Thyroid gland (tissue), 4 donors: ENCODE results near the gene TOP2A. TPM values are rescaled to one million over a fixed set of nuclear protein-coding genes. Genes with fewer than 3 reads are reported as not detected.

ENCODE experiments used
- DNase-seq, 2 donors: peaks; one replicate each; pipeline ENCODE4 v3.0.0-alpha.2; 2019
- H3K27ac ChIP-seq, 3 donors: fragments of 200-600 bp; sonication (generic); 1 replicate in 2 of 3; 2 replicates in 1 of 3; pipeline ENCODE4 v1.5.1; 2016 to 2019; ENCODE audit warnings: mild to moderate bottlenecking in 1 of 3, moderate library complexity in 1 of 3
- H3K27me3 ChIP-seq: fragments of 200-600 bp; sonication (generic); one replicate; pipeline ENCODE4 v1.5.1; 2019
- H3K36me3 ChIP-seq, 2 donors: fragments of 200-600 bp; sonication (generic); one replicate each; pipeline ENCODE4 v1.5.1; 2016 to 2019
- H3K4me1 ChIP-seq, 2 donors: fragments of 200-600 bp; sonication (generic); one replicate each; pipeline ENCODE4 v1.5.1; 2017 to 2019
- H3K4me3 ChIP-seq, 3 donors: fragments of 200-600 bp; sonication (generic); replicated peaks in 1 of 3; 1 replicate in 2 of 3; 2 replicates in 1 of 3; pipeline ENCODE4 v1.5.1; 2016; ENCODE audit warnings: mild to moderate bottlenecking in 1 of 3
- H3K9me3 ChIP-seq: fragments of 200-600 bp; sonication (generic); one replicate; pipeline ENCODE4 v1.5.1; 2017
- CTCF ChIP-seq, 6 experiments: fragments of 200-600 bp in 3 of 6; fragments of 450-650 bp in 3 of 6; sonication (generic) in 3 of 6; IDR thresholded peaks; one replicate each; pipeline ENCODE4 v1.5.1; 2016 to 2019; ENCODE audit warnings: antibody characterized with exemption in 6 of 6, mild to moderate bottlenecking in 2 of 6, inconsistent platforms in 1 of 6, moderate library complexity in 1 of 6
- POLR2A ChIP-seq, 2 donors: fragments of 450-650 bp; IDR thresholded peaks; one replicate each; pipeline ENCODE4 v1.6.1; 2017; ENCODE audit warnings: antibody characterized with exemption in 2 of 2, mild to moderate bottlenecking in 2 of 2, moderate library complexity in 1 of 2
- WGBS, 2 donors: methylation state at CpG; one replicate each; pipeline ENCODE4 v1.1.5; 2017; 5-methylcytosine and 5-hydroxymethylcytosine counted together
- intact Hi-C: fragments of 100-400 bp; cut with DNase I; formaldehyde crosslinking; loops from one replicate; pipeline ENCODE4 v1.15.1; 2023
- total RNA-seq, 4 donors: library from RNA; depleted of rRNA; stranded (reverse); fragments of >200 nt; gene quantifications; one replicate each; pipeline ENCODE4 v1.2.3, GENCODE V29; 2016

The TOP2A gene
- total RNA-seq, 4 donors from 2014 or later: 0.20 to 5.2 (median 2.2) TPM

DNA sequence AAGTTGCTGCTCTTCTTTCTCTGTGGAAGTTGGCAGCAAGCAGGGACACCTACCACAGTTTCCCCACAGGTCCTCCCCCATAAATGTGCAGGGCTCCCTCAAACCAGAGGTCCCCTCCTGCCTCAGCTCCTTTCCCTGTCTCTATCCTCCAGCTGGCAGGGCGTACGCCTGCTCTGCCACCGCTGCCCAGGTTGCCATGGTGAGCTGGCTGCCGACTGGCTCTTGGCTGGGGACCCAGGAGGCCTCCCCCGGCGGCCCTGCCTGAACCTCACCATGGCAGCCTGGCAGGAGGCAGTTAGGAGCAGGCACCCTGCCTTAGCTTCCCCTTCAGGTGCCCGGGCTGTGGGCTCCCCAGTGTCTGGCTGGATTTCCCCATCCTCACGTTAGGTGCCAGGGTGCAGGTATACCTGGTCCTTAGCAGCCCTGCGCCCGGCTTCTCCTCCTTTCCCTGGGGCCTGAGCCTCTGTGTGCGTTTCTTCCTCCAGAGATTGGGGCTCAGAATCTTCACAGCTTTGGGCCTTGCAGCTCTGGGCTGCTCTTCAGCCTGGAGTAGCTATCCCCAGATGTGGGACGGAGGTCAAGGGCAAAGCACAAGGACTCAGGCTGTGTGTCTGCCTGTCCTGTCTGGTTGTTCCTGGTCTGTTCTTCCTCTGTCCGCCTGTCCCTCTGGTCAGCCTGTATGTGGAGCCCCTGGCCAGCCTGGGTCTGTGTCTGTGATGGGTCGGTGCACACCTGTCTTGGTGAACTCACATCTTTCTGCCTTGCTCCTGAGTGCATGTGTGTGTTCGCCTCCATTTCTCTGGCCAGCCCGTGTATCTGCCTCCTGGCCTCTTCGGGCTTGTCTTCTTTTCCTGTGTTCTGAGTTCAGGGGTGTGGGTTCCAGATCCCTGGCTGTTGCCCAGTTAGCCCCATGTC is 68.9 kb downstream of the TOP2A start:
- H3K4me1 ChIP-seq: peaks cover 53 to 69% of the 10 kb centered on the region in 2 donors
- H3K36me3 ChIP-seq: peaks cover 16 to 28% of the 10 kb centered on the region in 2 donors
- TF ChIP-seq CTCF (IDR thresholded peaks at IDR 0.05): no peak
- TF ChIP-seq POLR2A (IDR thresholded peaks at IDR 0.05): no peak
- DNase-seq: peak; percentile 86 to 88
- 46 to 77% methylated on average over 11 to 13 of the region's 17 CpGs for WGBS, 2 donors
- intact Hi-C loops: no loop called here
- no peaks in the 10 kb centered on the region for H3K9me3 ChIP-seq
- H3K4me3 ChIP-seq: no peak overlapping the region
- peak overlapping the region in 2 of 3 donors; percentile 88 to 95 for H3K27ac ChIP-seq
- H3K27me3 ChIP-seq: no peaks in the 10 kb centered on the region

GRCh38 chr17:40348136-40348504 is 69.6 kb downstream of the TOP2A start:
- H3K27me3 ChIP-seq: no peaks in the 10 kb centered on the region
- intact Hi-C loops: no loop called here
- no peak for DNase-seq
- WGBS, 2 donors: 44 to 54% methylated on average over 4 to 5 of the region's 5 CpGs
- peaks cover 55 to 76% of the 10 kb centered on the region in 2 donors for H3K4me1 ChIP-seq
- TF ChIP-seq POLR2A (IDR thresholded peaks at IDR 0.05) (no peak), CTCF (IDR thresholded peaks at IDR 0.05) (no peak)
- peak overlapping the region in 2 of 3 donors; percentile 88 to 95 for H3K27ac ChIP-seq
- H3K4me3 ChIP-seq: no peak overlapping the region
- no peaks in the 10 kb centered on the region for H3K9me3 ChIP-seq
- H3K36me3 ChIP-seq: peaks cover 16 to 25% of the 10 kb centered on the region in 2 donors

- 41 to 42% methylated on average over 9 of the region's 9 CpGs for WGBS, 2 donors
- H3K4me1 ChIP-seq: peaks cover 59 to 78% of the 10 kb centered on the region in 2 donors
- H3K9me3 ChIP-seq: no peaks in the 10 kb centered on the region
- peak overlapping the region in 2 of 3 donors; percentile 88 to 95 for H3K27ac ChIP-seq
- no peak for DNase-seq
- peaks cover 14 to 21% of the 10 kb centered on the region in 2 donors for H3K36me3 ChIP-seq
- H3K4me3 ChIP-seq: no peak overlapping the region
- no peaks in the 10 kb centered on the region for H3K27me3 ChIP-seq
- intact Hi-C loops: no loop called here
- TF ChIP-seq CTCF (IDR thresholded peaks at IDR 0.05) (no peak), POLR2A (IDR thresholded peaks at IDR 0.05) (no peak)
Observed at GRCh38 chr17:40347319-40348135, 70.2 kb downstream of the TOP2A start.

DNA sequence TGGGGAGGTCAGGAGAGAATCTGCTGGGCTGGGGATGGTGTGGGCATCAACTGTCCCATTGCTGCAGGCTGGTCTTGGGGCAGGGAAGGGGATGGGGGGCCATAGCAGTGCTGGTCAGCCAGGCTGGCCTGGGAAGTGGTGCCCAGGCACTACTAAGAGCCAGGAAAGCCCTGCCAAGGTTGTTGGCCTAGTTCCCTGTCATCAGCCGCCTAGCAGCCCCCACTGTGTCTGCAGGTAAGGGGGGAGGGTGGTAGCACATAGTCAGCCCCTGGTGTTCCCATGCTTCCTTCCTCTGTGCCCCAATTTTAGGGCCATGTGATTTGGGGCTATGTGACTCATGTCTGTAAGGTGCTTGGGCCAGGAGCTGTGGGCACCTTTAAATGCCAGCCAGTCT is 70.9 kb downstream of the TOP2A start:
- Histone ChIP-seq H3K4me1 (peaks cover 59 to 78% of the 10 kb centered on the region in 2 donors), H3K4me3 (no peak overlapping the region), H3K27ac (peak overlapping the region; percentile 85 to 95 (median 88)), H3K9me3 (no peaks in the 10 kb centered on the region), H3K36me3 (peaks cover 7 to 14% of the 10 kb centered on the region in 2 donors), H3K27me3 (no peaks in the 10 kb centered on the region)
- TF ChIP-seq POLR2A (IDR thresholded peaks at IDR 0.05): no peak
- TF ChIP-seq CTCF (IDR thresholded peaks at IDR 0.05): no peak
- intact Hi-C loops: no loop called here
- 17 to 43% methylated on average over 1 of the region's 1 CpG for WGBS, 2 donors
- DNase-seq: no peak
